ENCODE measurements around the gene MDC1.
A peak's percentile ranks its signal among the peaks of the same experiment; 100 is the strongest.

The MDC1 gene

DNA sequence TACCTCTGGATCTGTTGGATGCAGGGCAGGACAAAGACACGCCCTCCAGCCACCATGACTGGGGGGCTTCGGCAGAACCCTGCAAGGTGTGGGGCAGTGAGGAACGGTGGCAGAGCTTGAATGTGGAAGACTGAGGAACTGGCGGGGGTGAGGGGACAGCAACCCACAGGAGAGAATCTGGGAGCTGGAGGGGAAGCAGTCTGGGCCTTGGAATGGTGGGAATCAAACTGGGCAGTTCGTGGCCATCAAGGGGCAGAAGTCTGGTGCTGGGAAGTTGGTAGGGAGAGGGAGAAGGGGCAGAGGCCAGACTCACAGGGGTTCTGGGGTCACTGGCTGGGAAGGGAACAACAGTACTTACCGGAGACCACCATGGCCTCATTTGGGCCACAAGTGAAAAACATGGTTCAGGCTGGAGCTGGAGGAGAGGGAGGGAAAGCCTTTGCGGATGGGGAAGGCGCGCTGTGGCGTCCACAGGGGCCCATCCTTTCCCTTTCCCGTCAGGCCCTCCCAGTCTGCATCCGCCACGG lies 24.8 kb upstream of the MDC1 start:
- peaks cover 67% of the 10 kb centered on the region for H3K4me1 Mint-ChIP-seq (ENCODE audit: low read depth)
- H3K9me3 Mint-ChIP-seq = no peaks in the 10 kb centered on the region
- H3K27me3 Mint-ChIP-seq = no peaks in the 10 kb centered on the region
- H3K27ac Mint-ChIP-seq = peak overlapping the region; percentile 99
- H3K4me3 Mint-ChIP-seq = peak overlapping the region; percentile 98
- H3K36me3 Mint-ChIP-seq (ENCODE audit: low read depth) = peaks cover 70% of the 10 kb centered on the region
- intact Hi-C loops (cut with micrococcal nuclease) = loop anchor here (2.0 to 5.0 kb wide), 4 partner anchors 19 to 125 kb away; partner anchors contain the start of genes MRPS18B and PPP1R10

DNA sequence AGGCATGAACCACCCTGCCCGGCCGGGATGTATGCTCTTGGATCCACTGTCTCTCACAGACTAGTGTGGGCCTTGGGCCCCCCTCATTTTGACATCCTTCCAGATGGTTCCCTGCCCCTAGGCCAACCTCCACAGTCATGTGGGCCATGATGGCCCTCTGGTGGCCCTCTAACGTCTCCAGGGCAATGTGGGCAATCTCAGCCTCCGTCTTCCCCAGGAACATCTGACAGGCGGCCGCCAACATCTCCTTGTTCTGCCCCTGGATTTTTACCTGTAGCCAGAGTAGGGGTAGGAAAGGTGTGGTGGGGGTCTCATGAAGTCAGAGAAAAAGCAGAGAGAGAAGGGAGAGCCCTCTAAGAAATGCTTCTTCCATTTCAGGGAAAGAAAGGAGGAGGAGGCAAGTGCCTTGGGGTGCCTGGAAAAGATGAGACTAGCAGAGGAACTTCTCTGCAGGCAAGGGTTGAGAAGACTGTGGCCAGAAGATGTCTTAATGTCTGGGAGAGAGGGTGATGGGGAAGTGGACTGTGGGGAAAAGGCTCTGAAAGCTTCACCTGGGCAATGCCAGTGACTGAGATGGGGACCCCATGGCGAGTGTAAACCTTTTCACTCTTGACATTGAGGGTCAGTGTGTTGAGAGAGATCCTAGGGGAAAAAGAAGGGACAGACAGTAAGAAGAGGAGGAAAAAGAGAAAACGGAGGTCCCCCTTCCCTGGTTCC lies 24.1 kb upstream of the MDC1 start:
- Mint-ChIP-seq H3K27ac (peak overlapping the region; percentile 99), H3K4me1 (ENCODE audit: low read depth) (peaks cover 68% of the 10 kb centered on the region), H3K9me3 (no peaks in the 10 kb centered on the region), H3K36me3 (ENCODE audit: low read depth) (peaks cover 77% of the 10 kb centered on the region), H3K4me3 (peak overlapping the region; percentile 98), H3K27me3 (no peaks in the 10 kb centered on the region)
- intact Hi-C loops (cut with micrococcal nuclease) = loop anchor here (5.0 kb wide), 2 partner anchors 71 to 124 kb away; partner anchors contain the start of genes MRPS18B and PPP1R10

- peak overlapping the region; percentile 98 for H3K4me3 Mint-ChIP-seq
- peak overlapping the region; percentile 99 for H3K27ac Mint-ChIP-seq
- H3K36me3 Mint-ChIP-seq (ENCODE audit: low read depth) = peaks cover 84% of the 10 kb centered on the region
- intact Hi-C loops (cut with micrococcal nuclease) = loop anchor here (5.0 kb wide), 2 partner anchors 72 to 123 kb away; partner anchors contain the start of genes MRPS18B and PPP1R10
- no peaks in the 10 kb centered on the region for H3K27me3 Mint-ChIP-seq
- H3K9me3 Mint-ChIP-seq = no peaks in the 10 kb centered on the region
- peaks cover 75% of the 10 kb centered on the region for H3K4me1 Mint-ChIP-seq (ENCODE audit: low read depth)
Observed at GRCh38 chr6:30740540-30740870, 23.4 kb upstream of the MDC1 start.

GRCh38 chr6:30738532-30738931 lies 21.5 kb upstream of the MDC1 start:
- Mint-ChIP-seq H3K4me1 (ENCODE audit: low read depth) (peaks cover 70% of the 10 kb centered on the region), H3K9me3 (no peaks in the 10 kb centered on the region), H3K27me3 (no peaks in the 10 kb centered on the region), H3K36me3 (ENCODE audit: low read depth) (peaks cover 90% of the 10 kb centered on the region), H3K4me3 (no peak overlapping the region), H3K27ac (no peak overlapping the region)
- intact Hi-C loops (cut with micrococcal nuclease) = loop anchor here (10.0 kb wide), 1 partner anchor 346 kb away; no protein-coding TSS in a partner anchor

DNA sequence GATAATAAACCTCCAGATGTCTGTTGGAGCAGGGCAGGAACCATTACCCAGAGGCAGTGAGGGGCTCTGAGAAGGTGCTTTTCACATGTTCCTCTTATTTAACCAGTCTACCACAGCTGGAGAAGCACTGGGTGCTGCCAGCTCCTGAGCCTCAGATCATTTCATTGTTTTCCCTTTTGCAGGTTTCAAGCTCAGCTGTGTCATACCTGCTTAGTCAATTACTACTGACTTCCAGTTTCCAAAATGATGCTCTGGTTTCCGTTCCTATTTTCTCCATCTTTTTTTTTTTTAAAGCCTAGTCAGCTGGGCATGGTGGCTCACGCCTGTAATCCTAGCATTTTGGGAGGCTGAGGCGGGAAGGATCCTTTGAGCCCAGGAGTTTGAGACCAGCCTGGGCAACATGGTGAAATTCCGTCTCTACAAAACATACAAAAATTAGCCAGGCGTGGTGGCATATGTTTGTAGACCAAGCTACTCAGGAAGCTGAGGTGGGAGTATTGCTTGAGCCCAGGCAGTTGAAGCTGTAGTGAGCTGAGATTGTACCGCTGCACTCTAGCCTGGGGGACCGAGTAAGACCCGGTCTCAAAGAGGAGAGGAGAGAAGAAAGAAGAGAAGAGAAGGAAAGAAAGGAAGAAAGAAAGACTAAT lies 18.7 kb upstream of the MDC1 start:
- H3K4me3 Mint-ChIP-seq = no peak overlapping the region
- H3K27ac Mint-ChIP-seq = peak overlapping the region; percentile 85
- no peaks in the 10 kb centered on the region for H3K27me3 Mint-ChIP-seq
- H3K4me1 Mint-ChIP-seq (ENCODE audit: low read depth) = peaks cover 58% of the 10 kb centered on the region
- peaks cover 88% of the 10 kb centered on the region for H3K36me3 Mint-ChIP-seq (ENCODE audit: low read depth)
- H3K9me3 Mint-ChIP-seq = no peaks in the 10 kb centered on the region
- intact Hi-C loops (cut with micrococcal nuclease) = loop anchor here (10.0 kb wide), 1 partner anchor 349 kb away; no protein-coding TSS in a partner anchor

DNA sequence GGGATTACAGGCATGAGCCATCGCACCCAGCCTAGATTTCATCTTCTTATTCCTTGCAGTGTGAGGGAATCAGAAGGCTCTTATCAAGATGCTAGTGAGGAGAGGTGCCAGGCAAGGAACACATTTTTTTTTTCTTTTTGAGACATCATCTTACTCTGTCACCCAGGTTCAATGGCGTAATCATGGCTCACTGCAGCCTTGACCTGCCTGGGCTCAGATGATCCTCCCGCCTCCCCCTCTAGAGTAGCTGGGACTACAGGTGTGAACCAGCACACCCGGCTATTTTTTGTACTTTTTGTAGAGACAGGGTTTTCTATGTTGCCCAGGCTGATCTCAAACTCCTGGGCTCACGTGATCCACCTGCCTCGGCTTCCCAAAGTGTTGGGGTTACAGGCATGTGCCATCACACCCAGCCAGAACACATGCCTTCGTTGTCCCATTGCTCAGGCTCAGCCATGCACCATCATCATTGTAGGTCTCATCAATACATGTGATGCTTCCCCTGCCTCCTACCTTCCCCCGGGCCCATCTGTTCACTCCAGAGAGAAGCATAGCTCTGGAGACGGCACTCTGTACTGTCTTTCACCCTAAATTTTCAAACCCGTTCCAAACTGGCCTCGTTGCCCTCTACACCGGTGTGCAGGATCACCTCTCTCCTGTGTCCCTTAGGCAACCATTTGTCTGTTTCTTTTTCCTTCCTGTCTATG lies 15.3 kb upstream of the MDC1 start:
- no peak overlapping the region for H3K4me3 Mint-ChIP-seq
- H3K27me3 Mint-ChIP-seq = no peaks in the 10 kb centered on the region
- H3K27ac Mint-ChIP-seq = no peak overlapping the region
- H3K9me3 Mint-ChIP-seq = no peaks in the 10 kb centered on the region
- H3K4me1 Mint-ChIP-seq (ENCODE audit: low read depth) = peaks cover 46% of the 10 kb centered on the region
- intact Hi-C loops (cut with micrococcal nuclease) = loop anchor here (10.0 kb wide), 1 partner anchor 352 kb away; no protein-coding TSS in a partner anchor
- peaks cover 90% of the 10 kb centered on the region for H3K36me3 Mint-ChIP-seq (ENCODE audit: low read depth)

GRCh38 chr6:30730601-30731435 lies 13.7 kb upstream of the MDC1 start:
- Mint-ChIP-seq H3K4me1 (ENCODE audit: low read depth) (peaks cover 31% of the 10 kb centered on the region), H3K4me3 (peak overlapping the region; percentile 67), H3K27me3 (no peaks in the 10 kb centered on the region), H3K9me3 (no peaks in the 10 kb centered on the region), H3K27ac (peak overlapping the region; percentile 51), H3K36me3 (ENCODE audit: low read depth) (peaks cover 88% of the 10 kb centered on the region)
- intact Hi-C loops (cut with micrococcal nuclease) = loop anchor here (2.0 to 10.0 kb wide), 2 partner anchors 52 to 354 kb away; no protein-coding TSS in a partner anchor

- Mint-ChIP-seq H3K36me3 (ENCODE audit: low read depth) (peaks cover 92% of the 10 kb centered on the region), H3K4me1 (ENCODE audit: low read depth) (peaks cover 43% of the 10 kb centered on the region), H3K4me3 (no peak overlapping the region), H3K9me3 (no peaks in the 10 kb centered on the region), H3K27me3 (no peaks in the 10 kb centered on the region), H3K27ac (peak overlapping the region; percentile 51)
- intact Hi-C loops (cut with micrococcal nuclease) = loop anchor here (5.0 to 10.0 kb wide), 2 partner anchors 149 to 243 kb away; partner anchors contain the start of gene HLA-E
Observed at GRCh38 chr6:30727920-30728553, 11.0 kb upstream of the MDC1 start.

GRCh38 chr6:30726506-30727413 lies 9.7 kb upstream of the MDC1 start:
- Mint-ChIP-seq H3K27ac (no peak overlapping the region), H3K27me3 (no peaks in the 10 kb centered on the region), H3K4me1 (ENCODE audit: low read depth) (peaks cover 56% of the 10 kb centered on the region), H3K9me3 (no peaks in the 10 kb centered on the region), H3K36me3 (ENCODE audit: low read depth) (peaks cover 92% of the 10 kb centered on the region), H3K4me3 (no peak overlapping the region)
- intact Hi-C loops (cut with micrococcal nuclease) = loop anchor here (5.0 to 10.0 kb wide), 2 partner anchors 151 to 242 kb away; partner anchors contain the start of gene HLA-E

DNA sequence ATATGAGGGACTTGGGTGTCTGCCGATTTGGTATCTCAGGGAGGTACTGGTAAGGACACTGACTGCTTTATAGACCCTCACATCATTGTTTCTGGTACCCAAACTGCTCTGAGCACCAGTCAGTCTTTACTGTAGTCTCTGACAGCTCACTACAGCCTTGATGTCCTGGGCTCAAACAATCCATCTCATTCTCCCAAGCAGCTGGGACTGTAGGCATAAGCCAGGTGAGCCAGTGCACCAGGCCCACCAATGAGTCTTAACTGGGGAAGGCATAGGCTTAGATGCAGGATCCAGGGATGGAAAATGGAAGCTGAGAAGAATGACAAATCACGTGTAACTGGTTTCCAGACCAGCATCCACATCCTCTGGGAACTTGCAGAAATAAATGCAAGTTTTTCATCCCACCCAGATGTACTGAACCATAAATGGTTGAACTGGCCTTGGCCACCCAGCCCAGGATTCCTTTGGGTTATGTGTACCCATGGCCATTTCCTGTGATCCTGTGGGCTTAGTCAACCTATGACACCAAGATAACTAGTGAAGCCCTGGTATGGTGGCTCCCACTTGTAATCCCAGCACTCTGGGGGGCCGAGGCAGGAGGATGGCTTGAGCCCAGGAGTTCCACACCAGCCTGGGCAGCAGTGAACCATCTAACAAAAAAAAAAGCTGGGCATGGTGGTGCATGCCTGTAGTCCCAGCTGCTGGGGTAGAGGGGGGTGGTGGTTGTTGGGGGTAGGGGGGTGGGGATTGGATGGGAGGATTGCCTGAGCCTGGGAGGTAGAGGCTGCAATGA lies 8.8 kb upstream of the MDC1 start:
- Mint-ChIP-seq H3K4me3 (no peak overlapping the region), H3K27me3 (no peaks in the 10 kb centered on the region), H3K36me3 (ENCODE audit: low read depth) (peaks cover 94% of the 10 kb centered on the region), H3K9me3 (no peaks in the 10 kb centered on the region), H3K27ac (no peak overlapping the region), H3K4me1 (ENCODE audit: low read depth) (peaks cover 57% of the 10 kb centered on the region)
- intact Hi-C loops (cut with micrococcal nuclease) = loop anchor here (5.0 to 10.0 kb wide), 2 partner anchors 151 to 241 kb away; partner anchors contain the start of gene HLA-E

DNA sequence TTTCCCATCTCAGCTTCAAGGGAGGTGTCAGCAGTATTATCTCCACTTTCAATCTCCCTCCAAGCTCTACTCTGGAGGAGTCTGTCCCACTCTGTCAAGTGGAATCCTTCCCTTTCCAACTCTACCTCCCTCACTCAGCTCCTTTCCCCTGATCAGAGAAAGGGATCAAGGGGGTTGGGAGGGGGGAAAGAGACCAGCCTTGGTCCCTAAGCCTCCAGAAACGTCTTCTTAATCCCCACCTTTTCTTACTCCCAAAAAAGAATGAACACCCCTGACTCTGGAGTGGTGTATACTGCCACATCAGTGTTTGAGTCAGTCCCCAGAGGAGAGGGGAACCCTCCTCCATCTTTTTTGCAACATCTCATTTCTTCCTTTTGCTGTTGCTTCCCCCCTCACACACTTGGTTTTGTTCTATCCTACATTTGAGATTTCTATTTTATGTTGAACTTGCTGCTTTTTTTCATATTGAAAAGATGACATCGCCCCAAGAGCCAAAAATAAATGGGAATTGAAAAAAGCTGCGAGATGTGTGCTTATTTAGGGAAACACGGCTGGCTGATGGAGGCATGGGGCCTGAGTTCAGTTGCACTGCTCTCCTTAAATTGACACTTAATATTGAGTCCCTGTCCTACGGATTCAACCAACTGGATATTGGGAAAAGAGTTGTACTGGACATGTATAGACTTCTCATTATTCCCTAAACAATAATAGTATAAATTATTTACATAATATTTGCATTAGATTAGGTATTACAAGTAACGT lies 8.0 kb upstream of the MDC1 start:
- intact Hi-C loops (cut with micrococcal nuclease) = loop anchor here (5.0 to 10.0 kb wide), 2 partner anchors 152 to 240 kb away; partner anchors contain the start of gene HLA-E
- Mint-ChIP-seq H3K27me3 (no peaks in the 10 kb centered on the region), H3K9me3 (no peaks in the 10 kb centered on the region), H3K4me1 (ENCODE audit: low read depth) (peaks cover 49% of the 10 kb centered on the region), H3K36me3 (ENCODE audit: low read depth) (peaks cover 94% of the 10 kb centered on the region), H3K4me3 (no peak overlapping the region), H3K27ac (peak overlapping the region; percentile 60)

Data from dendritic cell treated with granulocyte-macrophage colony-stimulating factor and Interleukin-4, amounts not matched to agents 40 ng/mL and 50 ng/mL, for 4 days (primary cell).